ENCODE data around the gene AUP1. TPM values are rescaled to one million over a fixed set of nuclear protein-coding genes. Genes with fewer than 3 reads are reported as not detected.
A peak's percentile ranks its signal among the peaks of the same experiment; 100 is the strongest.

The AUP1 gene
- polyA plus RNA-seq, 2 of the 4 experiments (the other 2 are of a cell fraction), result 129 to 164 TPM

- no peak for TF ChIP-seq HMGXB4 (CRISPR knock-in tag; IDR thresholded peaks at IDR 0.05; ENCODE audit: borderline replicate concordance)
These were observed 23.9 kb downstream of the AUP1 start (continued) for GRCh38 chr2:74505448-74506246.

GRCh38 chr2:74504591-74504990, 24.9 kb downstream of the AUP1 start:
- peaks cover 33% of the 10 kb centered on the region for H3K4me1 ChIP-seq
- no peak overlapping the region for H3K4me3 ChIP-seq
- H3K4me2 ChIP-seq, result no peak overlapping the region; the same call in 2 of the 3 replicates
- CTCF ChIA-PET, result interaction anchor here (0.7 to 15.5 kb wide), 8 partner anchors 15 to 84 kb away, joined by 3 to 184 read pairs (median 5); partner anchors contain the start of genes AUP1, C2orf81, CCDC142 and HTRA2
- H3K9me3 ChIP-seq, result no peaks in the 10 kb centered on the region
- TF ChIP-seq NPAS2 (CRISPR knock-in tag; IDR thresholded peaks at IDR 0.05; ENCODE audit: borderline replicate concordance), result no peak
- TF ChIP-seq TP53 (CRISPR knock-in tag; IDR thresholded peaks at IDR 0.05), result no peak
- no peak for TF ChIP-seq RFX5 (IDR thresholded peaks at IDR 0.05)
- no peak for TF ChIP-seq CHD4 (IDR thresholded peaks at IDR 0.05; ENCODE audit: borderline replicate concordance)
- TF ChIP-seq ATOH8 (CRISPR knock-in tag; IDR thresholded peaks at IDR 0.05; ENCODE audit: low read depth), result no peak
- TF ChIP-seq ZSCAN20 (CRISPR knock-in tag; IDR thresholded peaks at IDR 0.05), result no peak
- no peak for TF ChIP-seq SREBF2 (IDR thresholded peaks at IDR 0.05)
- TF ChIP-seq HEYL (CRISPR knock-in tag; IDR thresholded peaks at IDR 0.05), result no peak
- no peak for TF ChIP-seq CEBPB (IDR thresholded peaks at IDR 0.05)
- no peak for TF ChIP-seq HMGXB4 (CRISPR knock-in tag; IDR thresholded peaks at IDR 0.05; ENCODE audit: borderline replicate concordance)
- TF ChIP-seq MAX (IDR thresholded peaks at IDR 0.05), result no peak
- TF ChIP-seq ESRRA (IDR thresholded peaks at IDR 0.05; ENCODE audit: borderline replicate concordance, low read length), result no peak
- TF ChIP-seq SMC3 (IDR thresholded peaks at IDR 0.05), result no peak
- no peak for TF ChIP-seq PHF8 (IDR thresholded peaks at IDR 0.05; ENCODE audit: borderline replicate concordance, low read depth)
- TF ChIP-seq FOSL2 (IDR thresholded peaks at IDR 0.05), result no peak
- no peak for TF ChIP-seq FOSL2 (CRISPR knock-in tag; IDR thresholded peaks at IDR 0.05)
- no peak for TF ChIP-seq CBX8 (IDR thresholded peaks at IDR 0.05)
- DNase-seq (ENCODE audit: low read depth in 1 of 2, low spot score in 1 of 2), result no peak
- 0 out of 6 replicates have a peak overlapping the region, but pooled peaks of 1 of the 2 experiments have one; percentile 96 for H3K27ac ChIP-seq
- WGBS (ENCODE audit: missing lambda C conversion rate), result 88% methylated on average over 3 of the region's 3 CpGs
- FAIRE-seq, result no peak
- no peak for ATAC-seq
- POLR2A ChIA-PET, result interaction anchor here (0.7 to 0.9 kb wide), 3 partner anchors 11 to 46 kb away, joined by 3 to 6 read pairs (median 3); partner anchors contain the start of genes HTRA2 and WBP1

Data from A549 (cell line).